ENCODE data around the gene CLIC5. TPM values are rescaled to one million over a fixed set of nuclear protein-coding genes. Genes with fewer than 3 reads are reported as not detected.

Gene CLIC5
- total RNA-seq, 2 experiments from 2014 or later = 0.03 to 0.08 TPM

DNA sequence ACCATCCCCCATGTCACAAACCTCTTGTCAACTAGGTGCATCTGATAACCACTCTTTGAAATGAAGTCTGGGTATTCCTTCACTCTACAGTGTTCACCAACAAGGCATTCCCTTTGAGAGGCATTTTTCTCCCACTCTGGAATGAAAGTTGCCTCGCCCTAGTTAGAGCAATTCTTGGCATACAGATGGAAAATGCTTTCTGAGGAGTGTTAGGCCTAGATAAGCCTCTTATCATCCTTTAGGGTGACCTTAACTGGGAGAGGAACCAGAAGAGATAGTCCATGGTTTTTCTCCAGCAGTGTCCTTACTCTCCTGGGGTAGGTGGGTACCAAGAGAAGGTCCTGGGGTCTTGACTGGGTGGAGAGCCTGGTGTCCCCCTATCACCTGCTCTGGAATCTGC is 14.8 kb downstream of the CLIC5 start:
- DNase-seq (ENCODE audit: low spot score) = no peak
- Histone ChIP-seq H3K4me2 (ENCODE audit: low read length) (no peak overlapping the region), H3K79me2 (ENCODE audit: insufficient read depth, low read depth, low read length) (no peaks in the 10 kb centered on the region), H3K9me3 (ENCODE audit: low read length) (no peaks in the 10 kb centered on the region), H3K27ac (ENCODE audit: low read depth, low read length, poor library complexity, severe bottlenecking) (no peak overlapping the region), H3K4me1 (ENCODE audit: insufficient read depth, low read length, poor library complexity, severe bottlenecking) (no peaks in the 10 kb centered on the region), H3K36me3 (ENCODE audit: insufficient read depth, low read length) (no peaks in the 10 kb centered on the region), H3K4me3 (ENCODE audit: low read depth, low read length, poor library complexity, severe bottlenecking) (no peak overlapping the region), H2AFZ (ENCODE audit: low read length) (no peak overlapping the region), H3K9me2 (ENCODE audit: insufficient read depth, low read length) (no peaks in the 10 kb centered on the region), H4K20me1 (ENCODE audit: insufficient read depth, low read length) (no peaks in the 10 kb centered on the region)
- ChIA-PET CTCF (ENCODE audit: unreplicated experiment) (no interaction called here), POLR2A (no interaction called here)
- no TSS peak for BruUV-seq (replicated peaks)
- intact Hi-C loops (cut with micrococcal nuclease; ENCODE audit: unreplicated experiment) = no loop called here
- TF ChIP-seq EZH2phosphoT487 (IDR thresholded peaks at IDR 0.05; ENCODE audit: borderline replicate concordance, low read depth, low read length) = no peak
- TF ChIP-seq, protein P1, sequence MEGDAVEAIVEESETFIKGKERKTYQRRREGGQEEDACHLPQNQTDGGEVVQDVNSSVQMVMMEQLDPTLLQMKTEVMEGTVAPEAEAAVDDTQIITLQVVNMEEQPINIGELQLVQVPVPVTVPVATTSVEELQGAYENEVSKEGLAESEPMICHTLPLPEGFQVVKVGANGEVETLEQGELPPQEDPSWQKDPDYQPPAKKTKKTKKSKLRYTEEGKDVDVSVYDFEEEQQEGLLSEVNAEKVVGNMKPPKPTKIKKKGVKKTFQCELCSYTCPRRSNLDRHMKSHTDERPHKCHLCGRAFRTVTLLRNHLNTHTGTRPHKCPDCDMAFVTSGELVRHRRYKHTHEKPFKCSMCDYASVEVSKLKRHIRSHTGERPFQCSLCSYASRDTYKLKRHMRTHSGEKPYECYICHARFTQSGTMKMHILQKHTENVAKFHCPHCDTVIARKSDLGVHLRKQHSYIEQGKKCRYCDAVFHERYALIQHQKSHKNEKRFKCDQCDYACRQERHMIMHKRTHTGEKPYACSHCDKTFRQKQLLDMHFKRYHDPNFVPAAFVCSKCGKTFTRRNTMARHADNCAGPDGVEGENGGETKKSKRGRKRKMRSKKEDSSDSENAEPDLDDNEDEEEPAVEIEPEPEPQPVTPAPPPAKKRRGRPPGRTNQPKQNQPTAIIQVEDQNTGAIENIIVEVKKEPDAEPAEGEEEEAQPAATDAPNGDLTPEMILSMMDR (conservative IDR thresholded peaks at IDR 0.05; ENCODE audit: low read length) = no peak

DNA sequence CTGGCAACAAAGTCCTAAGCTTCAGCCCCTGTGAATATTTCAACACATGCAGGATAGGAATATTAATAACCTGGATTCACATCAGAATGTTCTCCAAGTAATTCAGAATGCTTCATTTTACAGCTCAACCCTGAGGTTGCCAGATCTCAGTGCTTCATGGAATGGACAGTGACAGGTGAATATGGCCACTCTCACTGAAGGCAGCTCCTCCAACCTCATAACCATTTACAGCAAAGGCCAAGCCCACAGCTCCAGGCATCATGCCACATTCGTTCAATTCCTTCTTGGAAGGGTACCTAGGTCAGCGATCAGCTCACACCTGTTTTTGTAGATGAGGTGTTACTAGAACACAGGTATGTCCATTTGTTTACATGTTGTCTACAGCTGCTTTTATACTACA is 17.1 kb downstream of the CLIC5 start:
- H4K20me1 ChIP-seq (ENCODE audit: insufficient read depth, low read length) = no peaks in the 10 kb centered on the region
- H3K4me2 ChIP-seq (ENCODE audit: low read length) = no peak overlapping the region
- no TSS peak for BruUV-seq (replicated peaks)
- no peak overlapping the region for H2AFZ ChIP-seq (ENCODE audit: low read length)
- intact Hi-C loops (cut with micrococcal nuclease; ENCODE audit: unreplicated experiment) = no loop called here
- POLR2A ChIA-PET = interaction anchor here (0.9 to 1.2 kb wide), 2 partner anchors 25 to 39 kb away, joined by 3 to 4 read pairs; no protein-coding TSS in a partner anchor
- H3K79me2 ChIP-seq (ENCODE audit: insufficient read depth, low read depth, low read length) = no peaks in the 10 kb centered on the region
- no peak overlapping the region for H3K4me3 ChIP-seq (ENCODE audit: low read depth, low read length, poor library complexity, severe bottlenecking)
- no peak for DNase-seq (ENCODE audit: low spot score)
- H3K9me2 ChIP-seq (ENCODE audit: insufficient read depth, low read length) = no peaks in the 10 kb centered on the region
- H3K9me3 ChIP-seq (ENCODE audit: low read length) = no peaks in the 10 kb centered on the region
- CTCF ChIA-PET (ENCODE audit: unreplicated experiment) = no interaction called here
- H3K4me1 ChIP-seq (ENCODE audit: insufficient read depth, low read length, poor library complexity, severe bottlenecking) = no peaks in the 10 kb centered on the region
- H3K27ac ChIP-seq (ENCODE audit: low read depth, low read length, poor library complexity, severe bottlenecking) = no peak overlapping the region
- no peaks in the 10 kb centered on the region for H3K36me3 ChIP-seq (ENCODE audit: insufficient read depth, low read length)
- TF ChIP-seq, protein P1 (conservative IDR thresholded peaks at IDR 0.05; ENCODE audit: low read length) = no peak
- TF ChIP-seq EZH2phosphoT487 (IDR thresholded peaks at IDR 0.05; ENCODE audit: borderline replicate concordance, low read depth, low read length) = no peak

DNA sequence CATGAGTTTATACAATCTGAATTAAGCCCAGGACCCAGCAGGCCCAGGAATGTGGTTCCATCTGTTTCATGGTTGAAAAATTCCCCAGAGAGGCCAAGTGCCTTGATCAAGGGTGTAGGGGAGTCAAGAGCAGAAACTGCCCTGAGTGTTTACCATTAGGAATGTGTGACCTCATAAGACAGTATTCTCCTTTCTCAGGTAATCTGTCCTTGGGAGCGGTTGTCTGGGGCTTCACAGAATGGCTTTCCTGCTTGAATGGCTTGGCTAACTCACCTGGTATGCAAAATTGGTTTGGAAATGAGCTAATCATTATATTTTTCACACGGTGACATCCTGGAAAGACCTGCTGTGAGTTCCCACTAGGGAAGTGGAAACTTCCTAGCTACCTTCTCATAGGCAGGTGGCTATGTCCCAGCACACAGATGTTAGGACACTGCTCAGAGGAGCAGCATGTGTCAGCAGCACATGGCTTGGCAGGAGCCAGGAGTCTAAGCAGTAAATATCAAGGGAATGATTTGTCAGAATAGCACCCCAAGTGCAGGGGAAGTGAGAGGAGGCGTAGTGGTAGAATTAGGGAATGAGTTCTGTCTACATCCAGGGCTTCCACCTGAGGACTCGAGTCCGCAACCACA is 17.7 kb downstream of the CLIC5 start:
- DNase-seq (ENCODE audit: low spot score) = no peak
- Histone ChIP-seq H3K4me1 (ENCODE audit: insufficient read depth, low read length, poor library complexity, severe bottlenecking) (no peaks in the 10 kb centered on the region), H4K20me1 (ENCODE audit: insufficient read depth, low read length) (no peaks in the 10 kb centered on the region), H3K9me3 (ENCODE audit: low read length) (no peaks in the 10 kb centered on the region), H3K4me2 (ENCODE audit: low read length) (no peak overlapping the region), H3K4me3 (ENCODE audit: low read depth, low read length, poor library complexity, severe bottlenecking) (no peak overlapping the region), H3K79me2 (ENCODE audit: insufficient read depth, low read depth, low read length) (no peaks in the 10 kb centered on the region), H3K36me3 (ENCODE audit: insufficient read depth, low read length) (no peaks in the 10 kb centered on the region), H3K9me2 (ENCODE audit: insufficient read depth, low read length) (no peaks in the 10 kb centered on the region), H3K27ac (ENCODE audit: low read depth, low read length, poor library complexity, severe bottlenecking) (no peak overlapping the region), H2AFZ (ENCODE audit: low read length) (no peak overlapping the region)
- POLR2A ChIA-PET = interaction anchor here (0.9 to 1.2 kb wide), 2 partner anchors 24 to 39 kb away, joined by 3 to 4 read pairs; no protein-coding TSS in a partner anchor
- intact Hi-C loops (cut with micrococcal nuclease; ENCODE audit: unreplicated experiment) = no loop called here
- TF ChIP-seq, protein P1 (conservative IDR thresholded peaks at IDR 0.05; ENCODE audit: low read length) = no peak
- CTCF ChIA-PET (ENCODE audit: unreplicated experiment) = no interaction called here
- no TSS peak for BruUV-seq (replicated peaks)
